M059J (cell line): ENCODE results near the gene GH1. TPM values are rescaled to one million over a fixed set of nuclear protein-coding genes. Genes with fewer than 3 reads are reported as not detected.
"Not testable (repeated sequence)": the region's sequence is repeated elsewhere in the genome, so short reads cannot be mapped to it uniquely, and the experiment has no call there.

Source experiments
- DNase-seq: peaks from one replicate; pipeline ENCODE4 v3.0.0-alpha.2; 2012; ENCODE audit warnings: low read depth
- total RNA-seq: library from RNA; depleted of rRNA; stranded (reverse); fragments of >200 nt; shearing (Covaris generic); gene quantifications from 2 replicates; pipeline ENCODE4 v1.2.3, GENCODE V29; 2014

GH1 gene
- total RNA-seq, 1 experiment from 2014 or later = not detected

DNA sequence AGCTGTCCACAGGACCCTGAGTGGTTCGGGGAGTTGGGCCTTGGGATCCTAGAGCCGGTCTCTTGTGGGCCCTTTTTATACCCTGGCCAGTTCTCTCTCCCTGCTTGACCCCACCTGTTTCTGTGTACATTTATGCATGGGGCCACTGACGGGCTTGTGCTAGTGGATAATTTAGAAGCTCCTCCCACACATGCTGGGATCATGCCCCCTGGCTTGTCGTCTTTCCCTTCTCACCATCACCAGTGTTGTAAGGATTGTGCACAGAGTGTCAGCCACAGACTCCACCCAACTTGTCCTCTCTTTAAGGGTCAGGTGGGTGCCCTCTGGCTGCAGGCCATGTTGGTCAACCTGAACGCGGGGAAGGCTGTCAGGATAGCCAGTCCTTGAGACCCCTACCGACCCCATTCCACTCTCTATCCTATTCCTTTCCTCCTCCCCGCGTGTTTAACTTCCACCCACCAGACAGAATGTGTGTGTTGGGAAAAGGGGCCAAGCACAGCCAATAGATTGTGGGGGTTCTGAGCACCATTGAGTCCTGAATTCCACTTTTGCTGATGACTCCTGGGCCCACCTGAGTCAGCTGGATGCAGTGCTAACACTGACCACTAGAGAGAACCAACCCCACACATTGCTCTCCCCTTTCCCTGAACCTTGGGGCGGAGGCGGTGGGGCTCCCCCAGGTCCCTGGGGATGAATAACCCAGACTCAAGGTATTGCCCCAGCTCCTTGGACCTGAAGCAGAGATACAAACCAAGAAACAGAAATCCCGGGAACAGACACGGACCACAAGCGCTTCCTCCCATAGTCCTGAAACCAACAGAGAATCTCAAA lies 21.9 kb downstream of the GH1 start, which contains the start of gene CSH1:
CSH1 (minus strand) TSS at position 51 of the 831 bp plus-strand sequence. CDS start 63 bp downstream, outside the sequence.
- not testable (repeated sequence) for DNase-seq

DNA sequence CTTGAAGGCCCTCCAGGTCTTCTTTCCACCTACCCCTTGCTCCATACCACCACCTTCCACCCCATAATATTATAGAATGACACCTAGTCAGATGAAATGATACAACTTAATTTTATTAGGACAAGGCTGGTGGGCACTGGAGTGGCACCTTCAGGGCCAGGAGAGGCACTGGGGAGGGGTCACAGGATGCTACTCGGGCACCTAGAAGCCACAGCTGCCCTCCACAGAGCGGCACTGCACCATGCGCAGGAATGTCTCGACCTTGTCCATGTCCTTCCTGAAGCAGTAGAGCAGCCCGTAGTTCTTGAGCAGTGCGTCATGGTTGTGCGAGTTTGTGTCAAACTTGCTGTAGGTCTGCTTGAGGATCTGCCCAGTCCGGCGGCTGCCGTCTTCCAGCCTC lies 23.8 kb downstream of the GH1 start:
- not testable (repeated sequence) for DNase-seq

- DNase-seq = not testable (repeated sequence)
Observed at GRCh38 chr17:63894021-63894420, 24.6 kb downstream of the GH1 start.

DNA sequence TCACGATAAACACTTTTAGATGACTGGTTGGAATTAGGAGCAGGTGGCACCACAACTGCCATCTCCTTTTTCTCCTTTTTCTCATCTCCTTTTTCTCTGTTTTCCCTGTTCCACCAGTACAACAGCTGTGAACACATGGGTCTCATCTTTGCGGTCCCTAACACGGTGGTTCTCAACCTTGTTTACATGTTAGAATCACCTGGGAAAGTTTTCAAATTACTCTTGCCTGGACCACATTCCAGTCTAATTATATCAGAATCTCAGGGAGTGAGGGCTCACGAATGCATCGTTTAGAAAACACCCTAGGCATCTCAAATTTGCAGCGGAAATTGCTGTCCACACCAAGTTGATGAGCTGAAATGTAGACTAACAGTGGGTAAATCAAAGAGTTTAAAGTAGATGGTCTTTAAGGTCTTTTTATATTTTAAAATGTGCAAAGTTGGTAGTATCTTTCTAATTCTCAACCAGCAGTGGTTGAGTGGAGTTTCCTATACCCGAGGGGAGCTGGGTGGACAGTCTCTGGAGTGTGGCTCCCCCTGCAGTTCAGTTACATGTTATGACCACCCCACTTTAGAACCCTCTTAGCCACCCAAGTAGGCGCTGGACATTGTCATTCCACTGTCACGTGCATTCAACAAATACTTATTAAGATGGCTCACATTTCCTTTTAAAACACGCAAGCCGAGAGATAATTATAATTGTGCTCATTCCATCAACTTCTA lies 26.2 kb downstream of the GH1 start:
- DNase-seq = not testable (repeated sequence)

DNA sequence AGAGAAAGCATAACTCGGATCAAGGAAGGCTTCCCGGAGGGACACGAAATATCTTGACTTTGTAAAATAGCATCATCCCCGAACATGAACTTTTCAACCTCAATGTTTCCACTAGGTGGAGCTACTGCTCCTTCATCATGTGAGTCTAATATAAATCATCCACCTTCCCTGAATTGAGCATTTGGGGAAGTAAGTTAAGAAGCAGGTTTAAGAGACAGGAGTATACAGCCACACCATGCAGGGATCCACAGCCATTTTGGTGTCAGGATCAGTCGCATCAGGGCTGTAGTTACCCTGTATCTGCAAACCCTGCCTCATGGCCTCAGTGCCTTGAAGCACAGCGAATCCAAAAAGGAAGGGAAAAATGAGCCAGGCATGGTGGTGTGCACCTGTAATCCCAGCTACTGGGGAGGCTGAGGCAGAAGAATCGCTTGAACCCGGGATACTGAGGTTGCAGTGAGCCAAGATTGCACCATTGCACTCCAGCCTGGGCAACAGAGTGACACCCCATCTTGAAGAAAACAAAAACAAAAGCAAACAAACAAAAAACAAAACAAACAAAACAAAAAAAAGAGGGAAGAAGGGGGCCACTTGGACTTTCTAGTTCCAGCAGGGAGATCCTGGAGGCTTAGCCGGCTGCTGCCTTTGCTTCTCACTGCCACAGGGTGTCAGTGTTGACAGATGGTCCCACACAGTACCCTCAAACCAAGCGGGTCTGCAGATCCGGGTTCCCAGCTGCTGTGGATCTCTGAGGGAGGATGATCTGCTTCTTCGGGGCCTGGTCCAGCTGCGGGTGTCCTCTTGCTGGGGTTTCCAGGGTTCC lies 29.4 kb downstream of the GH1 start:
- DNase-seq = peak; percentile 18

- not testable (repeated sequence) for DNase-seq
Observed at GRCh38 chr17:63885119-63885518, 33.5 kb downstream of the GH1 start.

DNA sequence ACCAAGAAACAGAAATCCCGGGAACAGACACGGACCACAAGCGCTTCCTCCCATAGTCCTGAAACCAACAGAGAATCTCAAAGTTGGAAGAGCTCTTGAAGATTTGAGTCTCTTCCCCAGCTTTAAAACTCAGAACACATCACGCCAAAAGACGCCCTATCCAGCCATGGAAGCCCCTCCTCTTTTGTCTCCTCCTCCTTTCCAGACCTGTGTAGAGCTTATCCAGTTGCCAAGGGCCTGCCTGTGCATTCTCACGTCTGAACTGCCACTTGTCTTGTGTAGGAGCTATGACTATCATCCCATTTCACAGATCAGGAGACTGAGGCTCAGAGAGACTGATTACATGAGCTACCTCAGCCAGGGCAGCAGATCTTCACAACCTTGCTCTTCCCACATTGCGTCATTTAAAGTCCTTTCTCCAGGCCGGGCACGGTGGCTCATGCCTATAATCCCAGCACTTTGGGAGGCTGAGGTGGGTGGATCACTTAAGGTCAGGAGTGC lies 36.0 kb downstream of the GH1 start:
- DNase-seq = not testable (repeated sequence)

DNA sequence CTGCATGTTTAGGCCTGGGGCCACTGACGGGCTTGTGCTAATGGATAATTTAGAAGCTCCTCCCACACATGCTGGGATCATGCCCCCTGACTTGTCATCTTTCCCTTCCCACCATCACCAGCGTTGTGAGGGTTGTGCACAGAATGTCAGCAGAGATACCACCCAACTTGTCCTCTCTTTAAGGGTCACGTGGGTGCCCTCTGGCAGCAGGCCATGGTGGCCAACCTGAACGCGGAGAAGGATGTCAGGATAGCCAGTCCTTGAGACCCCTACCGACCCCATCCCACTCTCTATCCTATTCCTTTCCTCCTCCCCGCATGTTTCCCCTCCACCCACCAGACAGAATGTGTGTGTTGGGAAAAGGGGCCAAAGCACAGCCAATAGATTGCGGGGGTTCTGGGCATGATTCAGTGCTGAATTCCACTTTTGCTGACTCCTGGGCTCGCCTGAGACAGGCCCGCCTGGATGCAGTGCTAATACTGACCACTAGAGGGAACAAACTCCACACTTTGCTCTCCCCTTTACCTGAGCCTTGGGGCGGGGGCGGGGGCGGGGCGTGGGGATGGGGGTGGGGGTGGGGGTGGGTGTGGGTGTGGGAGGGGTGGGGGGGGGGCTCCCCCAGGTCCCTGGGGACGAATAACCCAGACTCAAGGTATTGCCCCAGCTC lies 36.6 kb downstream of the GH1 start, which contains the start of gene GH2:
GH2 (minus strand) TSS at position 10 of the 667 bp plus-strand sequence. CDS start 143 bp downstream, outside the sequence.
- DNase-seq = peak; percentile 41

GRCh38 chr17:63881337-63881736 lies 37.3 kb downstream of the GH1 start:
- DNase-seq = peak; percentile 13

- DNase-seq = no peak
Observed at GRCh38 chr17:63880706-63881105, 37.9 kb downstream of the GH1 start.

DNA sequence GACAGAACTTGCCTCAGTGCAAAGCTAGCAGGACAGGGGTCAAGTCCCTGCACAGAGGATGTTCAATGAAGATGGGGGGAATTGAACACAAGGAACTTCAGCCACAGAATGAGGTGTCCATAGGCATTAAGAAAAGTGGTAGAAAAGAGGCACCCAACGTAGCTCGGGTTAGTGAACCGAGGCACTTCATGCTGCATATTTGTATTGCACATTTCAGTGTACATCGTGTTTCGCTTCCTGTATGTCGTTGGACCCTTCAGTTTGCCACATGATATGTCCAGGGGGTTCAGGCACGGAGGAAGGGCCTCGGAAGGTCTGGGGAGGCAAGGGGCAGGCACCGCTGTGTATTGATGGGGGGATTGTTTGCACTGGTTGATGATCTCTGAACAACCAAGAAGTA lies 40.2 kb downstream of the GH1 start:
- not testable (repeated sequence) for DNase-seq

DNA sequence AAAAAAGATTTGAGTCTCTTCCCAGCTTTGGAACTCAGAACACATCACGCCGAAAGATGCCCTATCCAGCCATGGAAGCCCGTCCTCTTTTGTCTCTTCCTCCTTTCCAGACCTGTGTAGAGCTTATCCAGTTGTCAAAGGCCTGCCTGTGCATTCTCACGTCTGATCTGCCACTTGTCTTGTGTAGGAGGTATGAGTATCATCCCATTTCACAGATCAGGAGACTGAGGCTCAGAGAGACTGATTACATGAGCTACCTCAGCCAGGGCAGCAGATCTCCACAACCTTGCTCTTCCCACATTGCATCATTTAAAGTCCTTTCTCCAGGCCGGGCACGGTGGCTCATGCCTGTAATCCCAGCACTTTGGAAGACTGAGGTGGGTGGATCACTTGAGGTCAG lies 43.9 kb downstream of the GH1 start:
- DNase-seq = not testable (repeated sequence)

- not testable (repeated sequence) for DNase-seq
Observed at GRCh38 chr17:63874061-63874626, 44.5 kb downstream of the GH1 start.

- not testable (repeated sequence) for DNase-seq
Observed at GRCh38 chr17:63873577-63873976, 45.1 kb downstream of the GH1 start, which contains the start of gene CSH2. CSH2 (minus strand) TSS chr17:63873677; CDS start chr17:63873614, 63 bp downstream.

DNA sequence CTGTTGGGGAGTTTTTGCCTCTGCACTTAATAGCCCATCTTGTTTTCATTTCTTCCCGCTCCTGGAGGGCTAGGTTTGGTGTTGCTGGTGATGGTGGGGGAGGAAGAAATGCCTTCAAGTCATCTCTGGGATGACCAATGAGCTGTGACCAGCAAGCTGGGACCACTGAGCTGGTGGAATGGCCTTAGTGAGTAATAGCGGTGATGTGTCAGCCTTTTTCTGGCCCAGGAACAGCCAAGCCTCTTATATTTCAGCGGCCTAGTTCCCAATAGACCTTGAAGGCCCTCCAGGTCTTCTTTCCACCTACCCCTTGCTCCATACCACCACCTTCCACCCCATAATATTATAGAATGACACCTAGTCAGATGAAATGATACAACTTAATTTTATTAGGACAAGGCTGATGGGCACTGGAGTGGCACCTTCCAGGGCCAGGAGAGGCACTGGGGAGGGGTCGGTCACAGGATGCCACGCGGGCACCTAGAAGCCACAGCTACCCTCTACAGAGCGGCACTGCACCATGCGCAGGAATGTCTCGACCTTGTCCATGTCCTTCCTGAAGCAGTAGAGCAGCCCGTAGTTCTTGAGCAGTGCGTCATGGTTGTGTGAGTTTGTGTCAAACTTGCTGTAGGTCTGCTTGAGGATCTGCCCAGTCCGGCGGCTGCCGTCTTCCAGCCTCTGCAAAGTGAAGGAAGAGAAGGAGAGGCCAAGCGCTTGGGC lies 46.8 kb downstream of the GH1 start:
- peak; percentile 22 for DNase-seq

GRCh38 chr17:63870292-63870665 lies 48.4 kb downstream of the GH1 start:
- DNase-seq = not testable (repeated sequence)

- DNase-seq = not testable (repeated sequence)
Observed at GRCh38 chr17:63869491-63870291, 48.9 kb downstream of the GH1 start.
